Parathyroid adenoma (tissue), 2 donors: Measurements from ENCODE around the gene NFIB.

Experiments
- H2AFZ ChIP-seq: fragments of 300-600 bp; sonication (generic); one replicate; pipeline ENCODE4 v1.7.0; 2017; ENCODE audit warnings: antibody characterized with exemption, mild to moderate bottlenecking
- H3K27ac ChIP-seq: fragments of 300-600 bp; sonication (generic); one replicate; pipeline ENCODE4 v1.7.0; 2017
- H3K27me3 ChIP-seq: fragments of 300-600 bp; sonication (generic); one replicate; pipeline ENCODE4 v1.7.0; 2017; ENCODE audit warnings: low read length; ENCODE audit not compliant: control insufficient read depth, insufficient read depth
- H3K36me3 ChIP-seq: fragments of 300-600 bp; sonication (generic); one replicate; pipeline ENCODE4 v1.7.0; 2017; ENCODE audit warnings: low read length; ENCODE audit not compliant: control insufficient read depth, insufficient read depth
- H3K4me1 ChIP-seq: fragments of 300-600 bp; sonication (generic); one replicate; pipeline ENCODE4 v1.7.0; 2017; ENCODE audit warnings: control low read depth
- H3K4me2 ChIP-seq: fragments of 300-600 bp; sonication (generic); one replicate; pipeline ENCODE4 v1.7.0; 2017; ENCODE audit warnings: low read length
- H3K4me3 ChIP-seq: fragments of 300-600 bp; sonication (generic); one replicate; pipeline ENCODE4 v1.7.0; 2017; ENCODE audit warnings: low read depth, low read length
- H3K79me2 ChIP-seq: fragments of 300-600 bp; sonication (generic); one replicate; pipeline ENCODE4 v1.7.0; 2017; ENCODE audit warnings: control low read depth
- H3K9ac ChIP-seq: fragments of 300-600 bp; sonication (generic); one replicate; pipeline ENCODE4 v1.7.0; 2017; ENCODE audit warnings: mild to moderate bottlenecking
- H3K9me3 ChIP-seq: fragments of 300-600 bp; sonication (generic); one replicate; pipeline ENCODE4 v1.7.0; 2017; ENCODE audit warnings: low read length; ENCODE audit not compliant: control insufficient read depth
- CTCF ChIP-seq: fragments of 300-600 bp; sonication (generic); IDR thresholded peaks from one replicate; pipeline ENCODE4 v1.7.0; 2017; ENCODE audit warnings: antibody characterized with exemption, mild to moderate bottlenecking
- donor health status: primary hyperparathyroidism.

Gene NFIB

DNA sequence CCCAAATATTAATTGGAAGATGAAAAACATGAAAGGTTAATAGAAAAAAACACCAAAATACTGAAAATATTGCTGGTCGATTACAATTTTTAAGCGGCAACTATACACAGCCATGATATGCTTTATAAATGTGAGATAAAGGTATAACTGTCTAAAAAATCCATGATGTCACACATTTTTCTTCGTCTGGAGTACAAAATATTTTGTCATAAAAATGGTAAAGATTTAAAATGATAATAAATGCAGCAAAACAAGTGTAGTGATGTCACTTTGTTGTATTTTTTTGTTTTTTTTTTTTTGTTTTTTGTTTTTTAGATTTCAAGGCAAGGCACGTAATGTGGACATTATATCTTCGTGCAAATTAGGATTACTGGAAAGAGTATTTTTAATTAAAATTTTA lies 227.4 kb downstream of the NFIB start:
- Histone ChIP-seq H3K79me2 (no peaks in the 10 kb centered on the region), H3K27ac (no peak overlapping the region), H3K9ac (no peak overlapping the region), H3K36me3 (no peaks in the 10 kb centered on the region), H3K9me3 (no peaks in the 10 kb centered on the region), H3K4me3 (no peak overlapping the region), H3K27me3 (no peaks in the 10 kb centered on the region), H2AFZ (no peak overlapping the region), H3K4me2 (no peak overlapping the region), H3K4me1 (no peaks in the 10 kb centered on the region)
- TF ChIP-seq CTCF = no peak

DNA sequence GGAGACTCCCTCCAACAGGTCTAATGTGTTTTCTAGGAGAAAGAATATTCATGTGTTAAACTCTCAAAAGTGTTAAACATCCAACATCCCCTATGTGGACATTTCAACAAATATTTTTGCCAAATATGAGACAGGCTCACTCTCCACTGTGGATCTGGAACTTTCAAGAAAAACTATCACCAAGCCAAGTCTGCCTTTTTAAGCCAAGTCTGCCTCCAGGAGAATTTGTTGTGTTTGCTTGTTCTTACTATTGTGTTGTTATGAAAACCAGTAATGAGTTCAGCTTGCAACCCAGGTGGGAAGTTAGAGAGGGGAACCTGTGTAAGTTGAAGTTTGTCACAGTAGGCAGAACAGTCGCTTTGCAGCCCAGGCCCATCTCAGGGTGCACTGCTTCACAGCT lies 228.1 kb downstream of the NFIB start:
- Histone ChIP-seq H3K9me3 (no peaks in the 10 kb centered on the region), H3K9ac (no peak overlapping the region), H2AFZ (no peak overlapping the region), H3K4me1 (no peaks in the 10 kb centered on the region), H3K4me3 (no peak overlapping the region), H3K27ac (no peak overlapping the region), H3K79me2 (no peaks in the 10 kb centered on the region), H3K27me3 (no peaks in the 10 kb centered on the region), H3K4me2 (no peak overlapping the region), H3K36me3 (no peaks in the 10 kb centered on the region)
- no peak for TF ChIP-seq CTCF

DNA sequence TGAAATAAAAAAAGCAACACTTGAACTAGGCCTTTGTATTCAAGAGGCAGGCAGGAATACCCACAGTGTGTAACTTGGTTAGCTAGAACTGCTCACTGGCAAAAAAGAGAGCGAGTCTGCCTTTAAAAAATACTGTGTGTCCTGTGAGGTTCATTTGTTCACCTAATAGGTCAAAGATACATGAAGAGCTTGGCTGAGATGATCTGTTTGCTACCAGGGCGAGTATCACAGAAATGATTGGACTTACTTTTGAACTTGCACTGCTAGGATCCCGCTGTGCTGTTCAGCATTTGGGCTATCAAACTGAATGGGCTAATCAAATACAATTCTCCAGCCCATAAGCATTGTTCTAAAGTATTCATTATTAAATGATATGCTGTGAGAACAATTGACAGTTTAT lies 229.1 kb downstream of the NFIB start:
- Histone ChIP-seq H3K4me1 (no peaks in the 10 kb centered on the region), H3K9ac (no peak overlapping the region), H3K9me3 (no peaks in the 10 kb centered on the region), H2AFZ (no peak overlapping the region), H3K36me3 (no peaks in the 10 kb centered on the region), H3K4me3 (no peak overlapping the region), H3K4me2 (no peak overlapping the region), H3K27ac (no peak overlapping the region), H3K27me3 (no peaks in the 10 kb centered on the region), H3K79me2 (no peaks in the 10 kb centered on the region)
- no peak for TF ChIP-seq CTCF

- Histone ChIP-seq H3K27ac (no peak overlapping the region), H3K36me3 (no peaks in the 10 kb centered on the region), H3K27me3 (no peaks in the 10 kb centered on the region), H3K4me1 (no peaks in the 10 kb centered on the region), H3K4me2 (no peak overlapping the region), H3K4me3 (no peak overlapping the region), H3K79me2 (no peaks in the 10 kb centered on the region), H2AFZ (no peak overlapping the region), H3K9me3 (no peaks in the 10 kb centered on the region), H3K9ac (no peak overlapping the region)
- TF ChIP-seq CTCF = no peak
These were observed 230.6 kb downstream of the NFIB start for GRCh38 chr9:14083366-14083765.

DNA sequence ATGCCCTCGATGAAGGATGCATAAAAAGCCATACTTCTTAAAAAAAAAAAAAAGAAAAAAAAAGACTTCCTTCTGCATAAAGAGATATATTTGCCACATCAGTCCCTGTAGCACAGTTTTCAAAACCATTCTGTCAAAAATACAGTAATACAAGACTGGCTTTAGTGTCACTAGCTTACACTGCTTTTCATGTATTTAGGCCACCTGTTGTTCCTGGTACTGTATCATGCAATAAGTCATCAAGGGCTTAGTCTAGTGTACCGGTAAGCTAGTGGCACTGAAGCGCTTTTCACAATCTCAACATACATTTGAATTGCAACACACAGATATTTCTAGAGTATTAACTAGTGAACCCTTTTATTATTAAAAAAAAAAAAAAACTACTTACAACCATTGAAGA lies 231.2 kb downstream of the NFIB start:
- Histone ChIP-seq H3K36me3 (no peaks in the 10 kb centered on the region), H3K27ac (no peak overlapping the region)
- no peak for TF ChIP-seq CTCF

More for the DNA sequence above, 231.2 kb downstream of the NFIB start:
- H3K4me1 ChIP-seq = no peaks in the 10 kb centered on the region
- H3K27me3 ChIP-seq = no peaks in the 10 kb centered on the region
- H2AFZ ChIP-seq = no peak overlapping the region
- no peaks in the 10 kb centered on the region for H3K79me2 ChIP-seq
- no peak overlapping the region for H3K4me2 ChIP-seq
- H3K9ac ChIP-seq = no peak overlapping the region
- no peaks in the 10 kb centered on the region for H3K9me3 ChIP-seq
- H3K4me3 ChIP-seq = no peak overlapping the region
